Measurements from ENCODE around the gene DPP9. TPM values are rescaled to one million over a fixed set of nuclear protein-coding genes. Genes with fewer than 3 reads are reported as not detected.

The DPP9 gene
- total and polyA plus RNA-seq, 2 of the 4 experiments (the other 2 are of a cell fraction): 12.4 to 33.0 TPM

DNA sequence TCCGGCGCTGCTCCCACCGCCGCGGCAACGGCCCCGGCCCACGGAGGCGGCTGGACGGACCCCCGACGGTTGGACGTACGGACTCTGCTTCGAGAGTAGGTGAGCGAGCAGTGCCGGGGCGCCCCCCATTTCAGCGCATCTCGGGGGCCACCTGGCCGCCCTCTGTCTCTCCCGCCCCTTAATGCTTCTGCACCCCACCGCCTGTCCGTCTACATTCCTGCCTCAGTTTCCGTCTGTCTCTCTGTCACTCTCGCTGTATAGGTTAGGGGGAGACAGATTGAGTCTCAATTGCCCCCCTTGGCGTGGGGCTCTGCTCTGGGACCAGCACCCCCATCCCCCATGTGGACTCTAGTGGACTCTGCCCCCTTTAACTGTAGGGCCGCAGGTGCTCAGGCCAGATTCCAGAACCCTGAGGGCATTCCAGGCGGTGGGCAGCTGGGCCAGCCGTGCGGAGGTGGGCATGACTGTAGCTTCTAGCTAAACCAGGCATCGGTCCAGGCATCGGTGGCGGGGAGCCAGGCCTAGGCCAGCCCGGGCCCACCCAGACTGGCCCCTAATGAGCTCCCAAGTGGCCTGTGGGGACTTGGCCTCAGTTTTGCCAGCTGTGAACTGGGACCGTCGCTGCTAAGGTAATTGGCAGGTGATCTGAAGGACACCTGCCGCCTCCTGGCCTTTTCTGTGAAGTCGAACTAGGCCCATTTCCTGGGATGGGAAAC, 84.0 kb downstream of the DPP9 start:
- no peak overlapping the region for H2BK15ac ChIP-seq (ENCODE audit: low read depth, low read length)
- H2BK120ac ChIP-seq (ENCODE audit: low read depth, low read length): no peak overlapping the region
- peaks cover 20 to 31% of the 10 kb centered on the region in 2 experiments for H3K79me1 ChIP-seq (ENCODE audit: low read depth in 1 of 2, low read length in 2 of 2)
- H3K4ac ChIP-seq (ENCODE audit: low read depth, low read length): peak overlapping the region; percentile 66; the same call in 1 of the 2 replicates
- DNase-seq: no peak
- H4K91ac ChIP-seq (ENCODE audit: insufficient read depth, low read depth, low read length): peak overlapping the region; percentile 25; the same call in 1 of the 2 replicates
- CTCF ChIA-PET: no interaction called here
- peak overlapping the region; percentile 91 for H2AK9ac ChIP-seq (replicated peaks; ENCODE audit: low read depth, low read length, poor library complexity)
- TF ChIP-seq, protein P1, sequence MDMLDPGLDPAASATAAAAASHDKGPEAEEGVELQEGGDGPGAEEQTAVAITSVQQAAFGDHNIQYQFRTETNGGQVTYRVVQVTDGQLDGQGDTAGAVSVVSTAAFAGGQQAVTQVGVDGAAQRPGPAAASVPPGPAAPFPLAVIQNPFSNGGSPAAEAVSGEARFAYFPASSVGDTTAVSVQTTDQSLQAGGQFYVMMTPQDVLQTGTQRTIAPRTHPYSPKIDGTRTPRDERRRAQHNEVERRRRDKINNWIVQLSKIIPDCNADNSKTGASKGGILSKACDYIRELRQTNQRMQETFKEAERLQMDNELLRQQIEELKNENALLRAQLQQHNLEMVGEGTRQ (IDR thresholded peaks at IDR 0.05; ENCODE audit: low read depth, low read length): no peak
- TF ChIP-seq SMC3 (IDR thresholded peaks at IDR 0.05; ENCODE audit: low read depth, low read length) (no peak), MAZ (IDR thresholded peaks at IDR 0.05; ENCODE audit: borderline replicate concordance, low read depth, low read length) (no peak), POLR2A (IDR thresholded peaks at IDR 0.05; ENCODE audit: low read depth, low read length) (no peak), BHLHE40 (IDR thresholded peaks at IDR 0.05; ENCODE audit: low read depth, low read length) (no peak), RCOR1 (IDR thresholded peaks at IDR 0.05; ENCODE audit: insufficient replicate concordance, low read length) (no peak)
- TF ChIP-seq, protein P2, sequence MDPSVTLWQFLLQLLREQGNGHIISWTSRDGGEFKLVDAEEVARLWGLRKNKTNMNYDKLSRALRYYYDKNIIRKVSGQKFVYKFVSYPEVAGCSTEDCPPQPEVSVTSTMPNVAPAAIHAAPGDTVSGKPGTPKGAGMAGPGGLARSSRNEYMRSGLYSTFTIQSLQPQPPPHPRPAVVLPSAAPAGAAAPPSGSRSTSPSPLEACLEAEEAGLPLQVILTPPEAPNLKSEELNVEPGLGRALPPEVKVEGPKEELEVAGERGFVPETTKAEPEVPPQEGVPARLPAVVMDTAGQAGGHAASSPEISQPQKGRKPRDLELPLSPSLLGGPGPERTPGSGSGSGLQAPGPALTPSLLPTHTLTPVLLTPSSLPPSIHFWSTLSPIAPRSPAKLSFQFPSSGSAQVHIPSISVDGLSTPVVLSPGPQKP (IDR thresholded peaks at IDR 0.05; ENCODE audit: borderline replicate concordance, low read depth, low read length): no peak
- peak overlapping the region; percentile 95 for H2AFZ ChIP-seq (replicated peaks; ENCODE audit: low read length, poor library complexity)
- H3K27me3 ChIP-seq (ENCODE audit: control insufficient read depth, insufficient read depth, low read length): no peaks in the 10 kb centered on the region
- peak overlapping the region; percentile 95 for H3K4me2 ChIP-seq (ENCODE audit: low read depth, low read length)
- POLR2A ChIA-PET (ENCODE audit: unreplicated experiment): no interaction called here
- dilution Hi-C loops (cut with HindIII; ENCODE audit: low sequenced_read_pairs, unreplicated experiment): no loop called here
- in situ Hi-C loops (cut with MboI; ENCODE audit: low sequenced_read_pairs): loop anchor here (5.0 kb wide), 1 partner anchor 62 kb away; no protein-coding TSS in a partner anchor
- peaks cover 2% of the 10 kb centered on the region; the same call in 1 of the 2 replicates for H4K20me1 ChIP-seq (ENCODE audit: insufficient read depth, low read length)
- peak overlapping the region; percentile 74 for H3K4me3 ChIP-seq (ENCODE audit: insufficient read depth, low read depth, low read length)
- no peak overlapping the region for H3K18ac ChIP-seq (ENCODE audit: low read depth, low read length)
- H3K14ac ChIP-seq (replicated peaks; ENCODE audit: low read depth, low read length): peak overlapping the region; percentile 78
- H2AK5ac ChIP-seq (ENCODE audit: low read depth, low read length): peak overlapping the region; percentile 93; the same call in 1 of the 2 replicates
- H4K8ac ChIP-seq (ENCODE audit: low read depth in 2 of 2, low read length in 2 of 2): peak overlapping the region in 1 of 2 experiments; percentile 28; a peak in 1 of 4 replicates
- H3K23ac ChIP-seq (ENCODE audit: low read depth, low read length): no peak overlapping the region
- no TSS peak for BruUV-seq (replicated peaks)
- peaks cover 14% of the 10 kb centered on the region for H3K4me1 ChIP-seq (ENCODE audit: control insufficient read depth, insufficient read depth, low read length)
- H3K36me3 ChIP-seq (ENCODE audit: control insufficient read depth, insufficient read depth, low read length): no peaks in the 10 kb centered on the region
- ATAC-seq (ENCODE audit: low read depth): no peak; the same call in 1 of the 2 replicates
- intact Hi-C loops (cut with micrococcal nuclease): loop anchor here (5.0 kb wide), 1 partner anchor 167 kb away; the partner anchor contains the start of gene HDGFL2
- H2BK20ac ChIP-seq (ENCODE audit: low read depth, low read length): no peak overlapping the region
- no peak overlapping the region for H3K56ac ChIP-seq (ENCODE audit: extremely low read depth, insufficient read depth, low read length)
- H3K9me3 ChIP-seq (ENCODE audit: control insufficient read depth, insufficient read depth, low read length): no peaks in the 10 kb centered on the region
- H4K5ac ChIP-seq (ENCODE audit: low read depth, low read length): no peak overlapping the region; the same call in 1 of the 2 replicates
- peak overlapping the region; percentile 85 for H3K9ac ChIP-seq (ENCODE audit: low read depth, low read length)
- H2BK5ac ChIP-seq (ENCODE audit: low read depth, low read length, poor library complexity, severe bottlenecking): peak overlapping the region; percentile 36
- peak overlapping the region; percentile 19; the same call in 1 of the 2 replicates for H3K27ac ChIP-seq (ENCODE audit: insufficient read depth, low read length)
- no peaks in the 10 kb centered on the region; the same call in 1 of the 2 replicates for H3K9me1 ChIP-seq (ENCODE audit: insufficient read depth, low read length)
- 26% methylated on average over 6 of the region's 39 CpGs; no CpG with 5 or more reads in 1 of the 2 experiments for WGBS, 2 experiments (ENCODE audit: extremely low coverage in 2 of 2, insufficient read length in 1 of 2)

All from IMR-90 (cell line).